GM12872 (cell line): ENCODE results near the gene STYK1.

ENCODE experiments used
- CTCF ChIP-seq: IDR thresholded peaks from 3 replicates; pipeline ENCODE4 v1.5.1; 2011; ENCODE audit warnings: low read depth, mild to moderate bottlenecking, low read length, moderate library complexity; ENCODE audit not compliant: insufficient read depth

The STYK1 gene

GRCh38 chr12:10673659-10674384, at the start of gene STYK1:
Gene STYK1 (minus strand): TSS chr12:10674052. CDS start chr12:10634618, 39,434 bp downstream.
- TF ChIP-seq CTCF = peak; percentile 84

DNA sequence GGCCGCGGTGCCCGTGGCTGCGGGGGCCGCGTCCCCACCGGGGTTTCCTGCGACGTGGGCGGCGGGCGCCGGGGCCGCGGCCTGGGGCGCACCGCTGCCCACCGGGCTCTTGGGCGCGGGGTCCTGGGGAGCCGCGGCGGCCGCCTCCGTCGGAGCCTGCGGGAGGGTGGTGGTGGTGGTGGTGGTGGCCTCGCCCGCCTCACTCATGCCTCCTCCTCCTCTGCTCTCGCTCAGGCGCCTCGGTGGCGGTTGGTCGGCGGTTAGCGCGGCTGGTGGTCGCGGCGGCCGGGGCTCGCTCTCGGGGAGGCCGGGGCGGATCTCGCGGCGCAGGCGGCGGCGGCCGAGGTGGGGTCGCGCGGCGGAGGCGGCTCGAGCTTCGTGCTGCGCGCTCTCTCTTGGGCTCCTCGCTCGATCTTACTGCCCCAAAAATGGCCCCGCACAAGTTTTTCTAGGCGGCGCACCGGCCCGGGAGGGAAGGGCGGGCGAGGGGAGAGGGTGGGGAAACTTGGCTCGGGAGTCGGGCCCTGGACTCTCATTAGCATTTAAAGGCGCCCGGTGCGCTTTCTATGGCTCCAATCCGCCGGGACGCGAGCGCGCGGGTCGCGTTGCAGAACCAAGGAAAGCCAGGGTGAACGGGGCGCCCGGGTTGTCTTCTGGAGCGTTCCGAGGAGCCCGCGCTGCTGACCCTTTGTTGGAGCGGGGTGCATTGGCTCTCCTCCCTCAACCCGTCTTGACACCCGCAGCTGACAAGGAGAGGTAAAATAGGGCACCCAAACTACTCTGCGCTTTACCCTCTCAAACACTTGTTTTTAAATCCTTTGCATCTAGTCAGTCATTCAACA, 49.3 kb upstream of the STYK1 start, which contains the start of gene YBX3:
YBX3 (minus strand) TSS at position 419 of the 842 bp plus-strand sequence; CDS start at position 207, 212 bp downstream.
- no peak for TF ChIP-seq CTCF

GRCh38 chr12:10722502-10722904, 48.7 kb upstream of the STYK1 start:
- TF ChIP-seq CTCF = 0 out of 3 replicates have a peak, but pooled peaks have one; percentile 28

DNA sequence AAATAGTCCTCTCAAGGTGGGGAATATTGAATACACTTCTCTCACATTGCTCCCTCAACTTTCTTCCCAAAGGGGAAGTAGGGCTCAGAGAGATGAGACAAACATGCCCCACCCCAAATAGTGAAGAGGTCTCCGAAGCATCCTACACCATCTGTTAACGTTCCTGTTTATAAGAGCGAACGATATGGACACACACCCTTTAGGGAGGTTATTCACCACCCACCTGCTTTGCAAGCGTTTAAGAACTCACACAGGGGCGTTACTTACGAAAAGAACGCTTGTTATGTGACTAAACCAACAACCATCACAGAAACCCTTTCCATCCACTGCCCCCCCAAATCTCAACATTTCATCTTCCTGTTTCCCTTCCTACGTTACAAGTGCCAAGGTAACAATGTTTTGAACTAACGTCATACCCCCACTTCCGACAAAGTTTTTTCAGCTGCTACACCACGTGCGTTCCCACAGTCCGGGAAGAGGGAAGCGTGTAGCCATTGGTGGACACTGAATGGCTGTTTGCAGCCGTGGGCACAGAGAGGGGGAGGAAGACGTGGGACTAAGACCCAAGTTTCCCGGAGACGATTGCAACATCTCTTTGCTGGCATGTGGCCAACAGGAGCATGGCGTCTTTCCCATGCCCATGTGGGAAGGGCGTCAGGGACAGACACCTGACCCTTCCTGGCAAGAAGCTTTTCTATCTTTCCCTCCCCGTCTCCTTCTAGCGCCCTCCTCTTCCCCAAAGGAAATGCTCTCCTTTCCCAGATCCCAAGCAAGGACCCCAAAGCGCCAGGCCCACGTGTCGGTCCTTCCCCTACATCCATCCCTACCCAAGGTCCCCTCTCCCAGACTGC, 48.0 kb upstream of the STYK1 start:
- TF ChIP-seq CTCF = no peak

GRCh38 chr12:10720974-10721650, 47.3 kb upstream of the STYK1 start:
- TF ChIP-seq CTCF = no peak

GRCh38 chr12:10719482-10719881, 45.6 kb upstream of the STYK1 start:
- no peak for TF ChIP-seq CTCF
